Neuron (in vitro differentiated cells): Measurements from ENCODE around the gene KLF13.

ENCODE experiments used
- H2AFZ ChIP-seq: one replicate; pipeline ENCODE4 v1.6.1; 2013; ENCODE audit warnings: low read depth, mild to moderate bottlenecking, inconsistent platforms, low read length, moderate library complexity
- H3K27me3 ChIP-seq: one replicate; pipeline ENCODE4 v1.6.1; 2013; ENCODE audit warnings: low read length; ENCODE audit not compliant: insufficient read depth
- H3K36me3 ChIP-seq: one replicate; pipeline ENCODE4 v1.6.1; 2013; ENCODE audit warnings: low read length; ENCODE audit not compliant: insufficient read depth
- H3K4me1 ChIP-seq: one replicate; pipeline ENCODE4 v1.6.1; 2013; ENCODE audit warnings: low read length; ENCODE audit not compliant: insufficient read depth
- H3K4me3 ChIP-seq: 2 replicates; pipeline ENCODE4 v1.5.1; 2013; ENCODE audit warnings: mild to moderate bottlenecking, low read length, moderate library complexity
- H3K9me3 ChIP-seq: one replicate; pipeline ENCODE4 v1.6.1; 2013; ENCODE audit warnings: low read length

KLF13 gene

DNA sequence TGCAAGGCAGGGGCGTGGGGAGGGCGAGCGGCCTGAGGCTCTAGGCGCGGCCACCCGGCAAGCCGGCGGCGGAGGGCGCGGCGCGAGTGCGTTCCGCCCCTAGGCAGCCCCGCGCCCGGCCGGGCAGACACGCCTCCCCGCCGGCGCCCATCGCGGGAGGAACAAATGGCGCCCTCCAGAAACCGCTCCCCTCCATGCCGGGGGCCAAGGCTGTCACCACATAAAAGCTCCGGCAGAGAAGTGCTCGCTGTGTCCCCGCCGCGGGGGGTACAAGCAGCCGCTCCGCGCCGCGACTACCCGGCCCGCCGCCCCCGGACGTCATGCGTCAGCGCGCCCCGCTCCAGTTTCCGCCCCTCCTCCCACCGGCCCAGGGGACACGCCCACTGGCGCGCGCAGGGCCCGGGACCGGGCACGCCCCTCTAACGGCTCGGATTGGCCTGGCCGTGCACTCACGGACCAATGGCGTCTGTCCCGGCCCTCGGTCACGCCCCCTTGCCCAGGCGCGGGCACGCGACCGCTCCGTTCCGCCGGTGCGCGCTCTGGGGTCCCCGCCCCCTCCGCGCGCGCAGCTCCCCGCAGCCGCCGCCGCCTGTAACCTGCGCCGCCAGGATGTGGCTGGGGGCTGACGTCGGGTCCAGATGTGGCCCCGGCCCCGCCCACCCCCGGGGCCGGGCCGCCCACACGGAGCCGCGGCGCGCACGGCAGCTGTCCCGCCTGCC lies at the start of gene KLF13:
KLF13 (plus strand) TSS at position 680 of the 719 bp plus-strand sequence. CDS start 378 bp downstream, outside the sequence.
- Histone ChIP-seq H3K4me1 (peaks cover 21% of the 10 kb centered on the region), H3K27me3 (no peaks in the 10 kb centered on the region), H3K9me3 (peaks cover 3% of the 10 kb centered on the region), H3K36me3 (no peaks in the 10 kb centered on the region), H2AFZ (peak within 1 kb of the TSS; percentile 78), H3K4me3 (peak within 1 kb of the TSS; percentile 72)

DNA sequence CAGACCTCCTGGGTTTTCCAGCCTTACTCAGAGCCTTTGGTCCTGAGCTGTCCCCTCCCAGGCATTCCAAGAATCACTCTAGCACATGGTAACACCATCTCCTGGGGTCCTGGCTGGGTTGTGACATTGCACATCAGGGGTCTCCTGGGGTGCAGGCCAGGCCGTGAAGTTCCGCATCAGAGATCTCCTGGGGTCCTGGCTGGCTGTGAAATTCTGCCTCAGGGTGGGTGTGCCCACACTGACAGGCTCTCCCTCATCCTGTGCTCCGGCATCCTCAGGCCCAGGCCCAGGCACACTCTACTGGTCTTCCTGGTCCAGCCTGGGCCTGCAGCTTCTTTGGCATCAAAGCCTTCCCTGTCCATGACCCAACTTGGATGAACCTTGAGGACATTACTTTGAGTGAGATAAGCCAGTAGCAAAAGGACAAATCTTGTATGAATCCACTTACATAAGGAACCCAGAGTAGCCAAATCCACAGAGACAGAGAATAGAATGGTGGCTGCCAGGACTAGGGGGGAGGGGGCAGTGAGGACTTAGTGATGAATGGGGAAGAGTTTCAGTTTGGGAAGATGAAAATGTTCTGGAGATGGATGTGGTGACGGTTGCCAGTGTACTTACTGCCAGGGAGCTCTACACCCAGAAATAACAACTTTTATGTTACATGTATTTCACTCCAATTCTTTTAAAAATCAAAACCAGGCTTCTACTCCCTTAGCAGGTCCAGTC lies 49.1 kb upstream of the KLF13 start:
- H3K4me1 ChIP-seq = peaks cover 9% of the 10 kb centered on the region
- H3K4me3 ChIP-seq = no peak overlapping the region
- H3K27me3 ChIP-seq = peaks cover 2% of the 10 kb centered on the region
- no peak overlapping the region for H2AFZ ChIP-seq
- H3K9me3 ChIP-seq = no peaks in the 10 kb centered on the region
- no peaks in the 10 kb centered on the region for H3K36me3 ChIP-seq

DNA sequence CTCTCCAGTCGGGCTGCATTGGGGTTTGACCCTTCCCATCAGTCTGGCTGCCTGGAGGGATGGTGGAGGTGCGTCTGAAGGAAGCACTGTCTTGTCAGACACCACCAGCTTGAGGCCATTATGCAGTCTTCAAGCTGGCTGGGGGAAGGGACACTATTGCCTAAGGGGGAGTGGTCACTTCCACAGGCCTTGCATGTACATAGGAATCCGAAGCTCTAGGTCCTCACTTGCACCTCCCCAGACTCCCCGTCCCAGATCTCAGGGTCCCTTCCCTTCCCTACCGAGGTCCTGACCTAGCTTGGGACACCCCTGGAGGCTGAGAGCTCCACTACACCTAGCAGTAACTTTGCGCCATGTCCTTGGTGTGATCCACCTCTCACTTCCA lies 48.6 kb upstream of the KLF13 start:
- Histone ChIP-seq H3K9me3 (no peaks in the 10 kb centered on the region), H3K36me3 (no peaks in the 10 kb centered on the region), H3K4me1 (peaks cover 9% of the 10 kb centered on the region), H3K4me3 (no peak overlapping the region), H3K27me3 (peaks cover 2% of the 10 kb centered on the region), H2AFZ (no peak overlapping the region)

DNA sequence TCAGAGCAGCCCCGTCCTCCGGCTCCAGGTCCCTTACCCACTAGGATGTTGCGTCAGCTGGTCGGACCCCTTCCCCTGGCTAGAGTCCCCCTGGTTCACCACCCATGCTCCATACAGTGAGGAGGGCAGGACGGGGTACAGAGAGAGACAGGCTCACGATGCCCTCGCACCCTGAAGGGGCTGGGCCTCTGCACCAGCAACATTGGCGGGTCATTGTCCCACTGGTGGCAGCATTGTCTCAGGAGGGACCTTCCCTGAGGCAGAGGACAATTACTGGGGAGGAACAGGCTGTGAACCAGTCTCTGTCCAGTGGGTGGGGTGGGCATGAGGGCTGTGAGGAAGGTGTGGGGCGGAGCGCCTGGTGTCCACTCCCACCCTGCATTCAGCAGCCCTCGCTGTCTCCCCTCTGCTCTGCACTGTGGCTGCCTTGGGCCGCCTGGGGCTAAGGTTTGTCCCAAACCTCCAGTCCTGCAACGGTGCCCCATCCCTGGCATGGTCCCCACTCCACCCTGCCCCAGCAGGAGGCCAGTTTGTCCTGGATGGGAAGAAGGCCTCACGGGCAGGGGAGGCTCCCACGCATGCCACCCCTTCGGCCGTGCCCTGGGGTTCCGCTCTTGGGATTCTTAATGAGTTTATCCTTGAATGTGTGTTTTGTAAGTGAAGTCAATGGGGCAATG lies 48.0 kb upstream of the KLF13 start:
- H3K27me3 ChIP-seq = no peaks in the 10 kb centered on the region
- H3K4me3 ChIP-seq = no peak overlapping the region
- no peaks in the 10 kb centered on the region for H3K9me3 ChIP-seq
- H3K4me1 ChIP-seq = peaks cover 9% of the 10 kb centered on the region
- no peak overlapping the region for H2AFZ ChIP-seq
- no peaks in the 10 kb centered on the region for H3K36me3 ChIP-seq

DNA sequence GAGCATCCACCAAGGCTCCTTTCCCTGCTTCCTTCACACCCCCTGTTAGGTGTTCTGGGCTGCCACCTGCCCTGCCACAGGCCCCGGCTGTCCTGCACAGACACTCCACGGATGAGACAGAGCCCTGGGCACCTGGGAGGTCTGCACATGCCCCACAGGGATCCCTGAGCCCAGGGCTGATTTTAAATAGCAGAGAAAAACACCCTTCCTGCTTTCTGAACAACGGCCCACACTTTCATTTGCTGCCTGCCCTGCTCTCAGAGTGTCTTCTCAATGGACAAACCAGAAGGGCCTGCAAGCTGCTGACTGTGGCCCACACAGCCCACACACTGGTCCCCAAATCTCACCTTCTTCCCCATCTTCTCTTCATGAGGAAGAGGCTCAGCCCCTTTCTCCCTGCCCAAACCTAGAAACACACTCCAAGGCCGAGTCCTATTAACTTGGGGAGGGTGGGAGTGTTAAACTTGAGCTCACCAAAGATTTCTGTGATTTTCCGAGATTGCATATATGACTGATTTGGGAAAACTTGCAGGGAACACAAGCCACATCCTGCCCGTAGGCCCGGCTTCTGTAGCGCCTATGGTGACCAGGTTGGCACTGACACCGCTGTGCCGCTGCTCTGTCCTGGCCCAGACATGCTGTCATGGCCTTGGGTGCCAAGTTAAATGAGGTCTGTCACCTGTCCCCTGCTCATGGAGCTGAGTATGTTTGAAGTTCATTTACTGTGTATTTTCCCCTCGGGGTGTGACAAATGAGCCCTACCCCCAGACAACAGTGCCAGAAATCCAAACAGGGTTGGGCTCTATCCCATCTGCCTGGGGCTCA lies 47.2 kb upstream of the KLF13 start:
- Histone ChIP-seq H2AFZ (no peak overlapping the region), H3K9me3 (peaks cover 3% of the 10 kb centered on the region), H3K36me3 (no peaks in the 10 kb centered on the region), H3K27me3 (no peaks in the 10 kb centered on the region), H3K4me1 (peaks cover 9% of the 10 kb centered on the region), H3K4me3 (no peak overlapping the region)

DNA sequence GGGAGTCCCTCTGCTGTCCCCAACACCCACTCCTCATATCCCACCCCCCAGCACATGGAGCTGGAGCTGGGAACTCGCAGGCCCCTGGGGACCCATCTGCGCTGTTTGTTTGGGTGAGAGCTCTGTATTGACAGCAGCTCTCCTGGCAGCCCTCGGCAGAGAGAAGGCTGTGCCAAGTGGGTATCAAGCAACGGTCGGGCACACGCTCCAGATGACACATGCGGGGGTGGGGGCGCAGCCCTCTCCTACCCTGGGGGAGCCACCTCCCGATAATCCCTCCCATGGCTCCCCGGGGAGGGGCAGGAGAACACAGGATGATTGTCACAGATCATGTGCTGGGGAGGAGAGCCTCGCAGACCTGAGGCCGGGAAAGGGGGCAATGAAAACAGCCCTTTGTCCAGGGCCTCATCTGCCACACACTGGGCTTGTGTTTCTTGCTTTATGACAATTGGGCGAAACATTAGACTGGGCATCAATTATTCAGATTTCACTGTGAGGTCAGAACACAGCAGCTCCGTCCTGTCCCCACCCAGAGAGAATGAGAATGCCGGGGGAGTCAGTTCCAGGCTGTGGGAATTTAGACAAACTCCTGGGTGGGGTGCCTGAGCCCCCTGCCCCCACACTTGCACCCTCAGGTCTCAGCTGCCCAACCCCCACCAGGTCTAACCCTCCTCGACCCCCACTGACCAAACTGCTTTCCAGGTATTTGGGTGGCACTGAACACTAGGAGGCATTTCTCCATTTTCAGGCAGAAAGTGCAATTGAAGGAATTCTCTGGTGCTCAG lies 46.4 kb upstream of the KLF13 start:
- Histone ChIP-seq H3K4me3 (no peak overlapping the region), H3K9me3 (peaks cover 3% of the 10 kb centered on the region)

DNA sequence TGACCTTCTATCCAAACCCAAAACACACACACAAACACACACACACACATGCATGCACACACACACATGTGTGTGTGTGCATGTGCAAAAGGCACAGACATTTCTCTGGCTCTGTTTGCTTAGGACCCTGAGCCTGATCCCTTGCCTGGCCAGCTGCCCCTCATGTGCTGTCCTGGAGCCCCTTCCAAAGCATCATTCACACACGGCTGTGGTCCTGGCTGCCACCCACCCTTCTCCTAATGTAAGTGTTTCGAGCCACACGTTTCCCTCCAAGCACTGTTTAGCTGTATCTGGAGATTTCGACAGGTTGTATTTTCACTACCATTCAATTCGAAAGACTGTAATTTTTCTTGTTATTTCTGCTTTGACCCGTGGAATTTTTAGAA lies 45.8 kb upstream of the KLF13 start:
- Histone ChIP-seq H3K4me3 (no peak overlapping the region), H3K9me3 (peaks cover 3% of the 10 kb centered on the region), H3K36me3 (no peaks in the 10 kb centered on the region), H3K4me1 (peaks cover 9% of the 10 kb centered on the region), H3K27me3 (no peaks in the 10 kb centered on the region), H2AFZ (no peak overlapping the region)

More for the DNA sequence above, 46.4 kb upstream of the KLF13 start:
- Histone ChIP-seq H3K27me3 (no peaks in the 10 kb centered on the region), H2AFZ (no peak overlapping the region), H3K4me1 (peaks cover 9% of the 10 kb centered on the region), H3K36me3 (no peaks in the 10 kb centered on the region)

DNA sequence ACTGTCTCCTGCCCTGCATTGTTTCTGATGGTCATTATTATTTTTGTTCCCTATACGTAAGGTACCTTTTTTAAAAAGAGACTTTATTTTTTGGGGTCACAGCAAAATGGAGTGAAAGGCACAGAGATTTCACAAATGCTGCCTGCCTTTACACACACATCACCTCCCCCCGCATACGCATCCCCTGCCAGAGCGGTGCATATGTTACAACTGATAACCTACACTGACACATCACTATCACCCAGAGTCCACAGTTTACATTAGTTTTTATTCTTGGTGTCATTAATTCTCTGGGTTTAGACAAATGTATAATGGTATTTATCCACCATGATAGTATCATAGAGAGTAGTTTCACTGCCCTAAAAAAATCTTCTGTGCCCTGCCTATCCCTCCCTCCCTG lies 43.6 kb upstream of the KLF13 start:
- H3K4me1 ChIP-seq = peaks cover 9% of the 10 kb centered on the region
- no peak overlapping the region for H2AFZ ChIP-seq
- H3K9me3 ChIP-seq = peaks cover 3% of the 10 kb centered on the region
- no peak overlapping the region for H3K4me3 ChIP-seq
- no peaks in the 10 kb centered on the region for H3K27me3 ChIP-seq
- H3K36me3 ChIP-seq = no peaks in the 10 kb centered on the region

GRCh38 chr15:31285772-31286261 lies 40.8 kb upstream of the KLF13 start:
- Histone ChIP-seq H3K4me1 (no peaks in the 10 kb centered on the region), H3K36me3 (no peaks in the 10 kb centered on the region), H2AFZ (no peak overlapping the region), H3K27me3 (no peaks in the 10 kb centered on the region), H3K9me3 (peaks cover 3% of the 10 kb centered on the region), H3K4me3 (no peak overlapping the region)

- Histone ChIP-seq H3K27me3 (peaks cover 5% of the 10 kb centered on the region), H2AFZ (no peak overlapping the region), H3K9me3 (no peaks in the 10 kb centered on the region), H3K4me1 (no peaks in the 10 kb centered on the region), H3K36me3 (no peaks in the 10 kb centered on the region), H3K4me3 (no peak overlapping the region)
These were observed 35.5 kb upstream of the KLF13 start for GRCh38 chr15:31291048-31291578.

- Histone ChIP-seq H3K36me3 (no peaks in the 10 kb centered on the region), H3K9me3 (no peaks in the 10 kb centered on the region), H2AFZ (no peak overlapping the region), H3K27me3 (peaks cover 12% of the 10 kb centered on the region), H3K4me1 (peaks cover 9% of the 10 kb centered on the region), H3K4me3 (no peak overlapping the region)
These were observed 34.1 kb upstream of the KLF13 start for GRCh38 chr15:31292391-31293015.
